T-helper 2 cell treated with Interferon-gamma antibody and Interleukin-4, amounts not matched to agents 100 ng/mL and 5 ng/mL, for 36 hours (primary cell): ENCODE results near the gene FES. TPM values are rescaled to one million over a fixed set of nuclear protein-coding genes. Genes with fewer than 3 reads are reported as not detected.
"Not testable (repeated sequence)": the region's sequence is repeated elsewhere in the genome, so short reads cannot be mapped to it uniquely, and the experiment has no call there.

Source experiments
- intact Hi-C: fragments of 100-400 bp; cut with micrococcal nuclease; formaldehyde crosslinking; loops from one replicate; pipeline ENCODE4 v1.15.1; 2023
- total RNA-seq: library from RNA; stranded (reverse); gene quantifications from 2 replicates; pipeline ENCODE4 v1.2.3, GENCODE V29; 2022

The FES gene
- total RNA-seq = 25.8 and 28.8 TPM in 2 replicates

DNA sequence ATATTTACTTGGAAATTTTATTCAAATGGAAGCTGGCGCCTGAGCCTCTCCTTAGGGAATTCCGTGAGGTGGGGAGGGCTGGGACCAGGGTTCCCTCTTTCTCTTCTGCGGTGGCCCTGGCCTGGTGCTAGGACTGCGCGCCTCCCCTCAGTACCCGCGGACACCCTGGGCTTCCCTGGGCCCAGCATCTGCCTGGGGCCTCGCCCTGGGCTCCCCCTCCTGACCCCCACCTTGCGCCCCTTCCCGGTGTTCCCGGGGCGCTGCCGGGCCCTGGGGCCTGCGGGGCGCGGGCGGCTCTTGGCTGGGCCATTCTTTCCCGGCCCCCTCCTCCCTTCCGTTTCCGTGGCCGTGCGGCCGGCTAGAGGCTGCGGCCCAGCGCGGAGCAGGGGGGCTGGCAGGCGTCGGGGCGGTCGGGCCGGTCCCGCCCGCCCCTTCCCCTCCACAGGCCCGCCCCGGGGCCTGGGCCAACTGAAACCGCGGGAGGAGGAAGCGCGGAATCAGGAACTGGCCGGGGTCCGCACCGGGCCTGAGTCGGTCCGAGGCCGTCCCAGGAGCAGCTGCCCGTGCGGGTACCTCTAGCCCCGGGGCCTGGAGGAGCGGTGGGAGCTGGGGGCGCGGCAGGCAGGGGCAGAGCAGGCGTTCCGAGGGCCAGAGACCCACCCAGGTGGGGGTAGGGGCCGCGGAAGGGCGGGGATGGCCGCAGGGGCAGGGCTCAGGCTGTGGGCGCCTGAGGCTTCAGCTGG lies at the start of gene FES:
FES (plus strand) TSS at position 529 of the 743 bp plus-strand sequence. CDS start 542 bp downstream, outside the sequence.
- intact Hi-C loops = no loop called here

- intact Hi-C loops = loop anchor here (5.0 kb wide), 1 partner anchor 38 kb away; no protein-coding TSS in a partner anchor
Measured at GRCh38 chr15:90834626-90835025, 49.7 kb upstream of the FES start.

DNA sequence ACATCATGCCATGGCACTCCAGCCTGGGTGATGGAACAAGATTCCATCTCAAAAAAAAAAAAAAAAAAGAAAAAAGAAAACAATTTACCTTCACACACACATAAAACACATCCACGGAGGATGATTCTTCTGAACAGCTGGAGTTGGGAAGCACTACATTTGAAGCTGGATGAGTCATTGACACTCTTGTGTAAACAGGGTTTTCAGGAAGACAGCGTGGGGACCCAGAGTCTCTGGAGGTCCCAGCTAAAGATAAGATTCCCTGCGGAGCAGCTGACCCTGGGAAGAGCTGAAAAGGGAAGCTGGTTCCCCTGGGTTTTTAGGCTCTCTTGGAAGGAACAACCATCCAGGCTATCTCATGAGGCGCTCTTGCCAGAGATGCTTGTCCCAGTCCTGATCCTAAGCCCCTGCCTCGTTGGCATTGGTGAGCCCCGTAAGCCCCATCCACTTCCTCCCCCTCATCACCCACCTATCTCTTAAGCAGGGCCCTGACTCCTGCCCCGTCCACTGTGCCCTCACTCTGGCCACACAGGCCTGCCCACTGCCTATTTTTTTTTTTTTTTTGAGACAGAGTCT lies 47.9 kb upstream of the FES start:
- intact Hi-C loops = loop anchor here (5.0 kb wide), 1 partner anchor 36 kb away; no protein-coding TSS in a partner anchor

DNA sequence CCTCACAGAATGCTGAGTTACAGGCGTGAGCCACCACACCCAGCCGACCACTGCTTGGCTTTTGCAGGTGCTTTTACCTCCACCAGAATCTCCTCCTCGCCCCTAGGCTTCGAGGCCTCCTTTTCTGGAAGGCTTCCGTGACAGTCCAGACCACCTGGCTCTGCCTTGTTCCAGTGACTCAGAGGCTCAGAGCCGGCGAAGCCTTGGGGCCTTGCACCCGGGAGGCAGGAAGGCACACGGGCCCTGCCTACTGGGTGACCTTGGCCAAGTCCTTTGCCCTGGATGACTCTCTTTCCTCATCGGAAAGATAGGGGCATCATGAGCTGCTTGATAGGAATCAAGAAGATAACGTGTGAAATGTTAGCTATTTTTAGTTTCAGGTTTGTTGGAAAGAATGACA lies 47.2 kb upstream of the FES start:
- intact Hi-C loops = loop anchor here (5.0 kb wide), 1 partner anchor 35 kb away; no protein-coding TSS in a partner anchor

GRCh38 chr15:90838139-90838538 lies 46.2 kb upstream of the FES start:
- intact Hi-C loops = loop anchor here (1.0 to 5.0 kb wide), 3 partner anchors 8 to 34 kb away; no protein-coding TSS in a partner anchor

- intact Hi-C loops = loop anchor here (1.0 to 5.0 kb wide), 3 partner anchors 8 to 34 kb away; no protein-coding TSS in a partner anchor
Measured at GRCh38 chr15:90838544-90838943, 45.8 kb upstream of the FES start.

- intact Hi-C loops = loop anchor here (5.0 kb wide), 1 partner anchor 33 kb away; no protein-coding TSS in a partner anchor
Measured at GRCh38 chr15:90839187-90840071, 44.9 kb upstream of the FES start.

DNA sequence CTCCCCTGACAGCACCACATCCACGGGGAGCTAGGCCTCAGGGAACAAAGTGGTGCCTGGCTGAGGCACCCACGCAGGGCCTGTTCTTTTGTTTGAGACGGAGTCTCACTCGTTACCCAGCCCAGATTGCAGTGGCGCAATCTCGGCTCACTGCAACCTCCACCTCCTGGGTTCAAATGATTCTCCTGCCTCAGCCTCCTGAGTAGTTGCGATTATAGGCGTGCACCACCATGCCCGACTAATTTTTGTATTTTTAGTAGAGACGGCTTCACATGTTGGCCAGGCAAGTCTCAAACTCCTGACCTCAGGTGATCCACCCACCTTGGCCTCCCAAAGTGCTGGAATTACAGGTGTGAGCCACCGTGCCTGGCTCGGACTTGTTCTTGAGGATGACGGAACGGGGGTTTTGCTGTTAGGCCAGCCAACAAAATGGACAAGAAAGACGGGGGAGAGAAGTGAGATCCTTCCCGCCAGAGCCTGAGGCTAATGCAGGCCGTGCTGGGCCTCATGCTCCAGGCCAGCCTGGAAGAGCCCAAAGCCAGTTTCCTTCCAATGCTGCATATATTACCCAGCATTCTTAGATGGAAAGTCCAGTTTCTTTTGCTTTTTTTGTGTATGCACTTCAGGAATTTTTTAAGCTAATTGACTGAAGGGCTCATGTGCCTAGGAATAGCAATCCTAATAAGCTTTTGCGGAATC lies 44.0 kb upstream of the FES start:
- intact Hi-C loops = no loop called here

DNA sequence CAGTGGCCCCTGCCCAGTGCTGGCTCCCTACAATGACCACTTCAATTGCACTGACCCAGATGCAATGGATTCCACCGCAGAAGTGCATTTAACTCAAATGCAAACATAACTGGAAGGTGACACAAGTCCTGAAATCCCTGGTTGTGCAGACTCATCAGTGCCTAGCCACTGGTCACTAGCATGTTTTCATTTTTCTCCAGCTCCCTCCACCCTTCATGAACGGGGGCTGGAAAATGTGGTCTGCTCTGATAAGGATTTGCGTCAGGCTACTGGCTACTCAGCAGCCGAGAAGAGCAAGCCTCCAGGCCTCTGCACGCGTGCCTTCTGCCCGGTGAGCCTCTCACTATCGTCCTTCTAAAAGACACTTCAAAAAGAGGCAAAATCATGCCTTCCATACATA lies 43.4 kb upstream of the FES start:
- intact Hi-C loops = no loop called here

DNA sequence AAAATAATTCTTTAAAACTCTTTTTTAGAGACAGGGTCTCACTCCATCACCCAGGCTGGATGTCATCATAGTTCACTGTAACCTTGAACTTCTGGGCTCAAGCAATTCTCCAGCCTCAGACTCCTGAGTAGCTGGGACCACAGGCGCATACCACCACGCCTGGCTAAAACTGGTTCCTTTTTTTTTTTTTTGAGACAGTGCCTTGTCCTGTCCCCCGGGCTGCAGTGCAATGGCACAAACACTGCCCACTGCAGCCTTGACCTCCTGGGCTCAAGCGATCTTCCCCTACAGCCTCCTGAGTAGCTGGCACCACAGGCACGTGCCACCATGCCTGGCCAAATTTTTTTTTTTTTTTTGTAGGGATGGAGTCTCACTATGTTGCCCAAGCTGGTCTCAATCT lies 39.6 kb upstream of the FES start:
- intact Hi-C loops = no loop called here

DNA sequence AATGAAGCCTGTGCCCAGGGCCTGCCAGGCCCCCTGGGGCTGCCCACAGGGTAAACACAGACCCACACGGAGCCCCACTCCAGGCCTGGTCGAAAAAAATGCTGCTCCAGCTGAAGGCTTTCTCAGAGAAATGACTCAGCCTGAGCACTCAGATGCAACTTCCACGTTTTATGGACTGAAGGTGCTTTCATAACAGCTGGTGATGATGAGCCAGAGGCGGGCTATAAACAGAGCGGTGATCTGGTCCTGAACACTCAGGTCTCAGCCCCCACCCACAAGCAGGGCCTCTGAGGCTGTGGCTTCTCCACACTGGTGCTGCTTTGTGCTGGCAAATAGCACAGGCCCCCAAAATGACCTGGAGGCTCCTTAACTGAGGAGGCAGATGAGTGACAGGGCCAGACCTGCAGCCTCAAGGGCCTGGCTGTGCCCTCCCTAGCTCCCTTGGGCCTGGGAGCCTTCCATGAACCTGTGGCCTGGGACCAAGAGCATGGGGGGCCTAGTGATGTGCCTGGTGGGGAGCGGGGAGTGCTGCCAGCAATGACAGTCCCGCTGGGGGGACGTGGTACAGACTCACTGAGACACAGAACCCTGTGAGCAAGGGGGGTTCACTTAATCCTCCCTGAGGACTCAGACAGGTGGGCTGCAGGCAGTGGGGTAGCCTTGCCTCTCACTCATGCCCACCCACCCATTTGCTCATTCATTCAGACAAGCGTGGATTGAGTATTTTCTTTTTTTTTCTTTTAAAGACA lies 38.9 kb upstream of the FES start:
- intact Hi-C loops = no loop called here

DNA sequence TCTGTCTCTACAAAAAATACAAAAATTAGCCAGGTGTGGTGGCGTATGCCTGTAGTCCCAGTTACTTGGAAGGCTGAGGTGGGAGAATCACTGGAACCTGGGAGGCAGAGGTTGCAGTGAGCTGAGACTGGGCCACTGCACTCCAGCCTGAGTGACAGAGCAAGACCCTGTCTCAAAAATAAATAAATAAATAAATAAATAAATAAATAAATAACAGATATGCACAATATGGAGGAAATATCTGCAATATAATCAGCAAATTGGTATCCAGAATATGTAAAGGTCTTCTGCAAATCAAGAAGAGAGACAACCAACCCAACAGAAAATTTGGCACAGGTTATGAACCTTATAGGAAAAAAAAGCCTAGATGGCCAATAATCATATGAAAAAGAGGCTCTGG lies 34.9 kb upstream of the FES start:
- intact Hi-C loops = not testable (repeated sequence)

GRCh38 chr15:90851114-90851513 lies 33.2 kb upstream of the FES start:
- intact Hi-C loops = no loop called here

DNA sequence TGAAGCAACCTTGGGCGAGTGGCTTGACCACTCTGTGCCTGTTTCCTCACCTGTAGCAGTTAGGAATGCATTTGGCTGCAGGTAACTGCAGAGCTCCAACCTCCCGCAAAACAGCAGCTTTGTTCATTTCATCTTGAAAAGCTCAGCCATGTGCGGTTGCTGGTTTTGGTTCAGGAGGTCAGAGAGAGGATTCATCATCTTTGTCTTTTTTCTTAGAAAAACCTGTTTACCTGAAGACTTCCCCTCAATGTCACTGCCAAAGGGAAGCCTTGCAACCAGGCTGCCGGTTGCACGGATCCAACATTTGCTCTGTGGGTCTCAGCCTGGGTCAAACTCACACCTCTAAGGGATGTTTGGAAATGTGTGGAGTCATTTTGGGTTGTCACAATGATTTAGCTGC lies 32.4 kb upstream of the FES start:
- intact Hi-C loops = loop anchor here (1.0 kb wide), 3 partner anchors 14 to 34 kb away; no protein-coding TSS in a partner anchor

DNA sequence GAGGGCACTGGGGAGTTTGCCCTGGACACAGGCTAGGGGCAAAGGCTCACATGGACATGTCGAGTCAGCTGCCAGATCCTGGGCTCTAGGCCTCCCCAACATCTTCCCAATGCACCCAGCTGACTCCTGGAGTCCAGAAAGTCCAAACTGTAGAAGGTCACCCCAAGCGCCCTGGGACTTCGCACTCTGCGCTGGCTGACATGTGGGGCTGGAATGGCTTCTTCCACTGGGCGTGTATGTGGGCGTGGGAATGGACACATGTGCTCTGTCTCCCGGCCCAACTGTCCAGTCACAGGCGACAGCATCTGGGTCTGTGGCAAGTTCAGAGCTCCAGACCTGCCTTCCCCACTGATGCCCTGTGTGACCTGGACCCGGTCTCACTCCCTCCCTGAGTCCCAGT lies 29.2 kb upstream of the FES start:
- intact Hi-C loops = no loop called here

GRCh38 chr15:90857337-90857736 lies 27.0 kb upstream of the FES start:
- intact Hi-C loops = no loop called here

- intact Hi-C loops = no loop called here
Measured at GRCh38 chr15:90857883-90858443, 26.3 kb upstream of the FES start.

DNA sequence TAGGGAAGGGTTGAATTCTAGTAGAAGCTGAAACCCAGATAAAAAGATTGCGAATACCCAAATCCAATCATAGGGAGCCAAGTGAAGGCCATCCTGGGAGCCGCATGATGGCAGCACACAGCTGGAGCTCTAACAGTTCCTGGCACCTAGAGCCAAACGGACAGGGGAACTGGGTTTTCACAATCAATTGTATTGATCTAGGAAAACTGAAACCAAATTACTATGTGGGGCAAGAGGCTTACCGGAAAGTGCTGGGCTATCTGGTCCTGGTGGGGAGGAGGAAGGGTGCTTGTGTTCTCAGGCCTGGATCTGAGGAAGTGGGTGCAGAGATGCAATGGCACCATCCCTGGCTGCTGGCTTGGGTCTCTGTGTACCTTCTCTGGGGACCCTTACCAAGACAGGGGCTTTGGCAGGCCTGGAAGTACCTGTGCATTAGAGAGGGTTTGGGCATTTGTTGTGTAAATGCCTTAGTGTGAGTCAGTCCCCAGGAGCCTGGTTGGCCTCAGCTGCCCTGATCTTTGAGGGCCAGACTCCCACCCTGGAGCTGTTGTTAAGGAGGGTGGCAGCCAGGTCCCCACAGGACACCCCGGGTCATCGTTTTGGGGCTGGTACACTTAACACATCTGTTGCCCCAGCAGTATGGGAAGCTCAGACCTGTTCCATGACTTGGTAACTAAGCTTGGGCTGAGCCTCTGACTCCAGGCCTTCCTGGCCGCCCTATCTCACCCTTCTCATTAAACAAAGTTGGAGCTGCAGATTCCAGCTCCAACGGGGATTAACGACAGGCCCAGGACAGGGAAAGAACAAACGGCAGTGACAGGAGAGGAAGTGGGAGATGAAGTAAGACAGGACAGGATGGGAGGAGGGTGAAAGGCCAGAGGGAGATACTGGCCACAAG lies 24.8 kb upstream of the FES start:
- intact Hi-C loops = no loop called here

- intact Hi-C loops = no loop called here
Measured at GRCh38 chr15:90860450-90860849, 23.9 kb upstream of the FES start.
